ENCODE data around the gene SEM1. TPM values are rescaled to one million over a fixed set of nuclear protein-coding genes. Genes with fewer than 3 reads are reported as not detected.
"Not testable (repeated sequence)": the region's sequence is repeated elsewhere in the genome, so short reads cannot be mapped to it uniquely, and the experiment has no call there.

The SEM1 gene
- polyA plus RNA-seq, 1 donor (not counting 4 experiments of a cell fraction or from before 2014, with no cell fraction given), result 180 TPM

DNA sequence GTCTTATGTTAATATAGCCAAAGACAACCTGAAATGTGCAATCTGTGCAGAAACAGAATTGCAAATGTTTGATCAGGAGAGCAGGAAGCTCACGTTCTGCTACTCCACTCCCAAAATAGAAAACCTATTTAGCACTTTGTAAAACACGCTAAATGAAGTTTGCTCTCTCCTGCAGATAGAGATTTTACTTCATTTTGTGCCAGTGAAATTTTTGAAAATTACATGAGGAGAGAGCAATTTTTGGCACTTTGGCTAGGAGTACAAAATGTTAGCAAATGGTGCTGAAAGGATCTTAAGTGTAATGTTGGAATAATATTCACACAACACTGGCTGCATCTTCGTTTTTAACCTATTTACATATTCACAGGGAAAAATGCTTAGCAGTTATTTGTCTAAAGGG lies 61.9 kb downstream of the SEM1 start:
- FAIRE-seq, result no peak
- TF ChIP-seq, protein P1, sequence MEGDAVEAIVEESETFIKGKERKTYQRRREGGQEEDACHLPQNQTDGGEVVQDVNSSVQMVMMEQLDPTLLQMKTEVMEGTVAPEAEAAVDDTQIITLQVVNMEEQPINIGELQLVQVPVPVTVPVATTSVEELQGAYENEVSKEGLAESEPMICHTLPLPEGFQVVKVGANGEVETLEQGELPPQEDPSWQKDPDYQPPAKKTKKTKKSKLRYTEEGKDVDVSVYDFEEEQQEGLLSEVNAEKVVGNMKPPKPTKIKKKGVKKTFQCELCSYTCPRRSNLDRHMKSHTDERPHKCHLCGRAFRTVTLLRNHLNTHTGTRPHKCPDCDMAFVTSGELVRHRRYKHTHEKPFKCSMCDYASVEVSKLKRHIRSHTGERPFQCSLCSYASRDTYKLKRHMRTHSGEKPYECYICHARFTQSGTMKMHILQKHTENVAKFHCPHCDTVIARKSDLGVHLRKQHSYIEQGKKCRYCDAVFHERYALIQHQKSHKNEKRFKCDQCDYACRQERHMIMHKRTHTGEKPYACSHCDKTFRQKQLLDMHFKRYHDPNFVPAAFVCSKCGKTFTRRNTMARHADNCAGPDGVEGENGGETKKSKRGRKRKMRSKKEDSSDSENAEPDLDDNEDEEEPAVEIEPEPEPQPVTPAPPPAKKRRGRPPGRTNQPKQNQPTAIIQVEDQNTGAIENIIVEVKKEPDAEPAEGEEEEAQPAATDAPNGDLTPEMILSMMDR (optimal IDR thresholded peaks at IDR 0.05 in 1 of 3, IDR thresholded peaks at IDR 0.05 in 1 of 3, conservative IDR thresholded peaks at IDR 0.05 in 1 of 3; ENCODE audit: extremely low read depth in 1 of 3, insufficient read depth in 2 of 3, low read length in 3 of 3), result no peak
- TF ChIP-seq EZH2 (IDR thresholded peaks at IDR 0.05; ENCODE audit: low read length), result no peak
- Histone ChIP-seq H3K4me3 (ENCODE audit: control insufficient read depth in 2 of 3, extremely low read depth in 1 of 3, insufficient read depth in 2 of 3, low read depth in 1 of 3, low read length in 3 of 3) (no peak overlapping the region), H3K27me3 (ENCODE audit: control insufficient read depth, extremely low read depth, insufficient read depth, low read length) (no peaks in the 10 kb centered on the region), H2AFZ (ENCODE audit: control insufficient read depth, low read length) (no peak overlapping the region), H3K9ac (ENCODE audit: control insufficient read depth, extremely low read depth, insufficient read depth, low read length) (no peak overlapping the region), H3K4me1 (ENCODE audit: control insufficient read depth, extremely low read depth, insufficient read depth, low read length) (peaks cover 4% of the 10 kb centered on the region), H3K79me2 (ENCODE audit: control insufficient read depth, insufficient read depth, low read length) (no peaks in the 10 kb centered on the region), H4K20me1 (ENCODE audit: control insufficient read depth, extremely low read depth, insufficient read depth, low read length) (no peaks in the 10 kb centered on the region), H3K27ac (ENCODE audit: control insufficient read depth, insufficient read depth, low read length) (no peak overlapping the region), H3K9me3 (ENCODE audit: control insufficient read depth, low read depth, low read length) (no peaks in the 10 kb centered on the region), H3K4me2 (ENCODE audit: control insufficient read depth, extremely low read depth, insufficient read depth, low read depth, low read length) (no peak overlapping the region), H3K36me3 (ENCODE audit: control insufficient read depth in 2 of 2, extremely low read depth in 1 of 2, insufficient read depth in 2 of 2, low read length in 2 of 2) (no peaks in the 10 kb centered on the region), H3K9me1 (ENCODE audit: control insufficient read depth, extremely low read depth, insufficient read depth, low read length) (no peaks in the 10 kb centered on the region)
- no peak for DNase-seq (ENCODE audit: low read depth, low spot score)
- dilution Hi-C loops (cut with MboI; ENCODE audit: extremely low pct_ligation_motif_present, low sequenced_read_pairs), result no loop called here

DNA sequence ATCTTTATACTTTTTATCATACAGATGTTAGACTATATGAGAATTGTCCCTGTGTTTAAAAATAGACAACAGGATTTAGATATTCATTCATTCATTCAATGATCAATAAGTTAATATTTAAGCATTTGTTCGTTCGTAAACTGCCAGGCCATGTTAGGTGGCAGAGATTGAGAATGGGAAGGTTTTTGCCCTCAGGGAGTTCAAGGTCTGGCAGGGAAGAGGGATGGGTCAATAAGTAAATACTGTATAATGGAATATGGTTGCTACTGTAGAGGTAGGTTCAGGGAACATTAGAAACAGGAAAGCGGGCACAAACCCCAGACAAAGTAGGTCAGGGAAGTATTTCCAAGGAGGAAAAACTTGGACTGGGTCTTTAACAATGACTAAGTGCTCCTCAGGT lies 64.6 kb downstream of the SEM1 start:
- Histone ChIP-seq H3K4me2 (ENCODE audit: control insufficient read depth, extremely low read depth, insufficient read depth, low read depth, low read length) (no peak overlapping the region), H3K27ac (ENCODE audit: control insufficient read depth, insufficient read depth, low read length) (no peak overlapping the region), H3K9ac (ENCODE audit: control insufficient read depth, extremely low read depth, insufficient read depth, low read length) (no peak overlapping the region), H3K36me3 (ENCODE audit: control insufficient read depth in 2 of 2, extremely low read depth in 1 of 2, insufficient read depth in 2 of 2, low read length in 2 of 2) (no peaks in the 10 kb centered on the region), H3K9me3 (ENCODE audit: control insufficient read depth, low read depth, low read length) (no peaks in the 10 kb centered on the region), H3K4me3 (ENCODE audit: control insufficient read depth in 2 of 3, extremely low read depth in 1 of 3, insufficient read depth in 2 of 3, low read depth in 1 of 3, low read length in 3 of 3) (no peak overlapping the region), H3K27me3 (ENCODE audit: control insufficient read depth, extremely low read depth, insufficient read depth, low read length) (no peaks in the 10 kb centered on the region), H2AFZ (ENCODE audit: control insufficient read depth, low read length) (no peak overlapping the region), H3K4me1 (ENCODE audit: control insufficient read depth, extremely low read depth, insufficient read depth, low read length) (peaks cover 4% of the 10 kb centered on the region), H3K79me2 (ENCODE audit: control insufficient read depth, insufficient read depth, low read length) (no peaks in the 10 kb centered on the region), H4K20me1 (ENCODE audit: control insufficient read depth, extremely low read depth, insufficient read depth, low read length) (no peaks in the 10 kb centered on the region), H3K9me1 (ENCODE audit: control insufficient read depth, extremely low read depth, insufficient read depth, low read length) (no peaks in the 10 kb centered on the region)
- FAIRE-seq (no peak), DNase-seq (ENCODE audit: low read depth, low spot score) (no peak)
- TF ChIP-seq EZH2 (IDR thresholded peaks at IDR 0.05; ENCODE audit: low read length), result no peak
- TF ChIP-seq, protein P1 (optimal IDR thresholded peaks at IDR 0.05 in 1 of 3, IDR thresholded peaks at IDR 0.05 in 1 of 3, conservative IDR thresholded peaks at IDR 0.05 in 1 of 3; ENCODE audit: extremely low read depth in 1 of 3, insufficient read depth in 2 of 3, low read length in 3 of 3), result no peak
- dilution Hi-C loops (cut with MboI; ENCODE audit: extremely low pct_ligation_motif_present, low sequenced_read_pairs), result no loop called here

DNA sequence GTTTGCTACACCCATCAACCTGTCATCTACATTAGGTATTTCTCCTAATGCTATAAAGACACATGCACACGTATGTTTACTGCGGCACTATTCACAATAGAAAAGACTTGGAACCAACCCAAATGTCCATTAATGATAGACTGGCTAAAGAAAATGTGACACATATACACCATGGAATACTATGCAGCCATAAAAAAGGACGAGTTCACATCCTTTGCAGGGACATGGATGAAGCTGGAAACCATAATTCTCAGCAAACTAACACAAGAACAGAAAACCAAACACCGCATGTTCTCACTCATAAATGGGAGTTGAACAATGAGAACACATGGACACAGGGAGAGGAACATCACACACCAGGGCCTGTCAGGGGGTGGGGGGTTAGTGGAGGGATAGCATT lies 66.2 kb downstream of the SEM1 start:
- H4K20me1 ChIP-seq (ENCODE audit: control insufficient read depth, extremely low read depth, insufficient read depth, low read length); H3K79me2 ChIP-seq (ENCODE audit: control insufficient read depth, insufficient read depth, low read length); FAIRE-seq; DNase-seq (ENCODE audit: low read depth, low spot score); H3K4me1 ChIP-seq (ENCODE audit: control insufficient read depth, extremely low read depth, insufficient read depth, low read length); H3K27ac ChIP-seq (ENCODE audit: control insufficient read depth, insufficient read depth, low read length); H3K4me3 ChIP-seq (ENCODE audit: control insufficient read depth in 2 of 3, extremely low read depth in 1 of 3, insufficient read depth in 2 of 3, low read depth in 1 of 3, low read length in 3 of 3); H3K27me3 ChIP-seq (ENCODE audit: control insufficient read depth, extremely low read depth, insufficient read depth, low read length); H2AFZ ChIP-seq (ENCODE audit: control insufficient read depth, low read length); H3K9me1 ChIP-seq (ENCODE audit: control insufficient read depth, extremely low read depth, insufficient read depth, low read length); H3K9me3 ChIP-seq (ENCODE audit: control insufficient read depth, low read depth, low read length); dilution Hi-C loops (cut with MboI; ENCODE audit: extremely low pct_ligation_motif_present, low sequenced_read_pairs); H3K9ac ChIP-seq (ENCODE audit: control insufficient read depth, extremely low read depth, insufficient read depth, low read length); H3K4me2 ChIP-seq (ENCODE audit: control insufficient read depth, extremely low read depth, insufficient read depth, low read depth, low read length); H3K36me3 ChIP-seq (ENCODE audit: control insufficient read depth in 2 of 2, extremely low read depth in 1 of 2, insufficient read depth in 2 of 2, low read length in 2 of 2): not testable (repeated sequence)

All from keratinocyte (primary cell).